ENCODE measurements around the gene APPL2. TPM values are rescaled to one million over a fixed set of nuclear protein-coding genes. Genes with fewer than 3 reads are reported as not detected.
A peak's percentile ranks its signal among the peaks of the same experiment; 100 is the strongest.
"Not testable (repeated sequence)": the region's sequence is repeated elsewhere in the genome, so short reads cannot be mapped to it uniquely, and the experiment has no call there.

APPL2 gene
- polyA plus RNA-seq, 3 donors = 6.4 to 19.8 (median 9.0) TPM

- WGBS (ENCODE audit: insufficient coverage) = no CpG with 5 or more reads among the region's 6 CpGs
- no peak overlapping the region for H3K27ac Mint-ChIP-seq
- Histone ChIP-seq H3K79me2 (ENCODE audit: insufficient read depth, low read length) (no peaks in the 10 kb centered on the region), H3K4me3 (replicated peaks in 1 of 3; ENCODE audit: low read depth in 2 of 3, low read length in 3 of 3) (no peak overlapping the region), H3K9me3 (replicated peaks in 1 of 2; ENCODE audit: control insufficient read depth in 1 of 2, insufficient read depth in 1 of 2, low read length in 2 of 2) (no peaks in the 10 kb centered on the region), H3K27ac (ENCODE audit: low read depth in 1 of 2, low read length in 2 of 2) (no peak overlapping the region), H3K4me1 (ENCODE audit: control insufficient read depth in 1 of 2, insufficient read depth in 2 of 2, low read length in 2 of 2) (no peaks in the 10 kb centered on the region), H2AFZ (ENCODE audit: insufficient read depth, low read depth, low read length, poor library complexity, severe bottlenecking) (no peak overlapping the region), H3K27me3 (ENCODE audit: control insufficient read depth in 2 of 2, insufficient read depth in 2 of 2, low read length in 2 of 2) (no peaks in the 10 kb centered on the region), H3K9ac (ENCODE audit: insufficient read depth, low read length, poor library complexity, severe bottlenecking) (no peak overlapping the region), H3K4me2 (replicated peaks; ENCODE audit: extremely low read depth, low read length, poor library complexity, severe bottlenecking) (no peak overlapping the region), H3K36me3 (replicated peaks in 1 of 2; ENCODE audit: control insufficient read depth in 1 of 2, insufficient read depth in 2 of 2, low read length in 2 of 2) (peaks cover 69 to 100% of the 10 kb centered on the region in 2 donors), H4K20me1 (ENCODE audit: insufficient read depth, low read length) (peaks cover 82% of the 10 kb centered on the region)
- TF ChIP-seq, protein P1, sequence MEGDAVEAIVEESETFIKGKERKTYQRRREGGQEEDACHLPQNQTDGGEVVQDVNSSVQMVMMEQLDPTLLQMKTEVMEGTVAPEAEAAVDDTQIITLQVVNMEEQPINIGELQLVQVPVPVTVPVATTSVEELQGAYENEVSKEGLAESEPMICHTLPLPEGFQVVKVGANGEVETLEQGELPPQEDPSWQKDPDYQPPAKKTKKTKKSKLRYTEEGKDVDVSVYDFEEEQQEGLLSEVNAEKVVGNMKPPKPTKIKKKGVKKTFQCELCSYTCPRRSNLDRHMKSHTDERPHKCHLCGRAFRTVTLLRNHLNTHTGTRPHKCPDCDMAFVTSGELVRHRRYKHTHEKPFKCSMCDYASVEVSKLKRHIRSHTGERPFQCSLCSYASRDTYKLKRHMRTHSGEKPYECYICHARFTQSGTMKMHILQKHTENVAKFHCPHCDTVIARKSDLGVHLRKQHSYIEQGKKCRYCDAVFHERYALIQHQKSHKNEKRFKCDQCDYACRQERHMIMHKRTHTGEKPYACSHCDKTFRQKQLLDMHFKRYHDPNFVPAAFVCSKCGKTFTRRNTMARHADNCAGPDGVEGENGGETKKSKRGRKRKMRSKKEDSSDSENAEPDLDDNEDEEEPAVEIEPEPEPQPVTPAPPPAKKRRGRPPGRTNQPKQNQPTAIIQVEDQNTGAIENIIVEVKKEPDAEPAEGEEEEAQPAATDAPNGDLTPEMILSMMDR (IDR thresholded peaks at IDR 0.05) = no peak
- H3K4me1 Mint-ChIP-seq = no peaks in the 10 kb centered on the region
- H3K9me3 Mint-ChIP-seq = peaks cover 0 to 3% (median 0%) of the 10 kb centered on the region in 7 donors
- intact Hi-C loops (cut with micrococcal nuclease) = no loop called here
- DNase-seq = no peak
- no peaks in the 10 kb centered on the region for H3K27me3 Mint-ChIP-seq (ENCODE audit: low read depth in 3 of 3)
- H3K36me3 Mint-ChIP-seq = peaks cover 71 to 84% of the 10 kb centered on the region in 2 donors
- H3K4me3 Mint-ChIP-seq = no peak overlapping the region
Measured at GRCh38 chr12:105189293-105189692, 46.7 kb downstream of the APPL2 start.

DNA sequence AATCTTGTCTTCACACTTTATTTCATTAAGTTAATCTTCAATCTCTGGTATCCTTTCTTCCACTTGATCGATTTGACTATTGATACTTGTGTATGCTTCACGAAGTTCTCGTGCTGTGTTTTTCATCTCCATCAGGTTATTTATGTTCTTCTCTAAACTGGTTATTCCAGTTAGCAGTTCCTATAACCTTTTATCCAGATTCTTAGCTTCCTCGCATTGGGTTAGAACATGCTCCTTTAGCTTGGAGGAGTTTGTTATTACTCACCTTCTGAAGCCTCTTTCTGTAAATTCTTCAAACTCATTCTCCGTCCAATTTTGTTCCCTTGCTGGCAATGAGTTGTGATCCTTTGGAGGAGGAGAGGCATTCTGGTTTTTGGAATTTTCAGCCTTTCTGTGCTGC, 52.0 kb downstream of the APPL2 start:
- H3K36me3 Mint-ChIP-seq = peaks cover 77 to 84% of the 10 kb centered on the region in 2 donors
- H3K27me3 Mint-ChIP-seq (ENCODE audit: low read depth in 3 of 3); DNase-seq; H3K27ac Mint-ChIP-seq; H3K27me3 ChIP-seq (ENCODE audit: control insufficient read depth in 2 of 2, insufficient read depth in 2 of 2, low read length in 2 of 2); H3K4me3 ChIP-seq (replicated peaks in 1 of 3; ENCODE audit: low read depth in 2 of 3, low read length in 3 of 3); H3K4me2 ChIP-seq (replicated peaks; ENCODE audit: extremely low read depth, low read length, poor library complexity, severe bottlenecking); H3K9me3 ChIP-seq (replicated peaks in 1 of 2; ENCODE audit: control insufficient read depth in 1 of 2, insufficient read depth in 1 of 2, low read length in 2 of 2); H2AFZ ChIP-seq (ENCODE audit: insufficient read depth, low read depth, low read length, poor library complexity, severe bottlenecking); H3K4me1 Mint-ChIP-seq; H3K9ac ChIP-seq (ENCODE audit: insufficient read depth, low read length, poor library complexity, severe bottlenecking); intact Hi-C loops (cut with micrococcal nuclease); H3K27ac ChIP-seq (ENCODE audit: low read depth in 1 of 2, low read length in 2 of 2); H3K9me3 Mint-ChIP-seq; H3K4me3 Mint-ChIP-seq; H3K79me2 ChIP-seq (ENCODE audit: insufficient read depth, low read length); H3K4me1 ChIP-seq (ENCODE audit: control insufficient read depth in 1 of 2, insufficient read depth in 2 of 2, low read length in 2 of 2): not testable (repeated sequence)
- H4K20me1 ChIP-seq (ENCODE audit: insufficient read depth, low read length) = peaks cover 78% of the 10 kb centered on the region
- WGBS (ENCODE audit: insufficient coverage) = 100% methylated on average over 3 of the region's 5 CpGs
- H3K36me3 ChIP-seq (replicated peaks in 1 of 2; ENCODE audit: control insufficient read depth in 1 of 2, insufficient read depth in 2 of 2, low read length in 2 of 2) = peaks cover 40 to 63% of the 10 kb centered on the region in 2 donors

GRCh38 chr12:105183406-105183805, 52.6 kb downstream of the APPL2 start:
- H3K4me3 Mint-ChIP-seq; H3K79me2 ChIP-seq (ENCODE audit: insufficient read depth, low read length); DNase-seq; intact Hi-C loops (cut with micrococcal nuclease); H3K27ac ChIP-seq (ENCODE audit: low read depth in 1 of 2, low read length in 2 of 2); H3K9ac ChIP-seq (ENCODE audit: insufficient read depth, low read length, poor library complexity, severe bottlenecking); H3K9me3 ChIP-seq (replicated peaks in 1 of 2; ENCODE audit: control insufficient read depth in 1 of 2, insufficient read depth in 1 of 2, low read length in 2 of 2); H3K4me3 ChIP-seq (replicated peaks in 1 of 3; ENCODE audit: low read depth in 2 of 3, low read length in 3 of 3); H3K27me3 Mint-ChIP-seq (ENCODE audit: low read depth in 3 of 3); H3K27me3 ChIP-seq (ENCODE audit: control insufficient read depth in 2 of 2, insufficient read depth in 2 of 2, low read length in 2 of 2); H2AFZ ChIP-seq (ENCODE audit: insufficient read depth, low read depth, low read length, poor library complexity, severe bottlenecking); H3K4me2 ChIP-seq (replicated peaks; ENCODE audit: extremely low read depth, low read length, poor library complexity, severe bottlenecking); H3K4me1 Mint-ChIP-seq; H3K4me1 ChIP-seq (ENCODE audit: control insufficient read depth in 1 of 2, insufficient read depth in 2 of 2, low read length in 2 of 2); H3K27ac Mint-ChIP-seq; H3K9me3 Mint-ChIP-seq: not testable (repeated sequence)
- Histone ChIP-seq H4K20me1 (ENCODE audit: insufficient read depth, low read length) (peaks cover 83% of the 10 kb centered on the region), H3K36me3 (replicated peaks in 1 of 2; ENCODE audit: control insufficient read depth in 1 of 2, insufficient read depth in 2 of 2, low read length in 2 of 2) (peaks cover 35 to 63% of the 10 kb centered on the region in 2 donors)
- H3K36me3 Mint-ChIP-seq = peaks cover 77 to 84% of the 10 kb centered on the region in 2 donors
- WGBS (ENCODE audit: insufficient coverage) = no CpG with 5 or more reads among the region's 4 CpGs

DNA sequence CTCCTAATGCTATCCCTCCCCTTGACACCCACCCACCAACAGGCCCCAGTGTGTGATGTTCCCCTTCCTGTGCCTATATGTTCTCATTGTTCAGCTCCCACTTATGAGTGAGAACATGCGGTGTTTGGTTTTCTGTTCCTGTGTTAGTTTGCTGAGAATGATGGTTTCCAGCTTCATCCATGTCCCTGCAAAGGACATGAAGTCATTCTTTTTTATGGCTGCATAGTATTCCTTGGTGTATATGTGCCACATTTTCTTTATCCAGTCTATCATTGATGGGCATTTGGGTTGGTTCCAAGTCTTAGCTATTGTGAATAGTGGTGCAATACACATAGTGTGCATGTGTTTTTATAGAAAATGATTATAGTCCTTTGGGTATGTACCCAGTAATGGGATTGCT, 56.9 kb downstream of the APPL2 start:
- H3K4me3 Mint-ChIP-seq; DNase-seq; H3K4me1 ChIP-seq (ENCODE audit: control insufficient read depth in 1 of 2, insufficient read depth in 2 of 2, low read length in 2 of 2); H3K79me2 ChIP-seq (ENCODE audit: insufficient read depth, low read length); H3K27me3 Mint-ChIP-seq (ENCODE audit: low read depth in 3 of 3); H3K27me3 ChIP-seq (ENCODE audit: control insufficient read depth in 2 of 2, insufficient read depth in 2 of 2, low read length in 2 of 2); H3K9ac ChIP-seq (ENCODE audit: insufficient read depth, low read length, poor library complexity, severe bottlenecking); H3K9me3 Mint-ChIP-seq; intact Hi-C loops (cut with micrococcal nuclease); H3K9me3 ChIP-seq (replicated peaks in 1 of 2; ENCODE audit: control insufficient read depth in 1 of 2, insufficient read depth in 1 of 2, low read length in 2 of 2); H3K4me3 ChIP-seq (replicated peaks in 1 of 3; ENCODE audit: low read depth in 2 of 3, low read length in 3 of 3); H3K4me2 ChIP-seq (replicated peaks; ENCODE audit: extremely low read depth, low read length, poor library complexity, severe bottlenecking); H3K4me1 Mint-ChIP-seq; H3K27ac ChIP-seq (ENCODE audit: low read depth in 1 of 2, low read length in 2 of 2); H2AFZ ChIP-seq (ENCODE audit: insufficient read depth, low read depth, low read length, poor library complexity, severe bottlenecking): not testable (repeated sequence)
- peaks cover 79 to 89% of the 10 kb centered on the region in 2 donors for H3K36me3 Mint-ChIP-seq
- H3K27ac Mint-ChIP-seq = peak overlapping the region in 1 of 7 donors; percentile 30
- WGBS (ENCODE audit: insufficient coverage) = no CpG with 5 or more reads among the region's 1 CpG
- peaks cover 16 to 63% of the 10 kb centered on the region in 2 donors for H3K36me3 ChIP-seq (replicated peaks in 1 of 2; ENCODE audit: control insufficient read depth in 1 of 2, insufficient read depth in 2 of 2, low read length in 2 of 2)
- H4K20me1 ChIP-seq (ENCODE audit: insufficient read depth, low read length) = peaks cover 85% of the 10 kb centered on the region
